Epithelial cell of prostate (primary cell): ENCODE results near the gene FSTL4.

ENCODE experiments used
- DNase-seq: peaks from one replicate; pipeline ENCODE4 v3.0.0-alpha.2; 2011; ENCODE audit warnings: low read depth, low spot score
- H3K27ac ChIP-seq: fragments of 450-650 bp; 2 replicates; pipeline ENCODE4 v1.5.1; 2017; ENCODE audit warnings: mild to moderate bottlenecking

The FSTL4 gene

GRCh38 chr5:133611357-133612248 lies 738 bp downstream of the FSTL4 start:
- no peak overlapping the region for H3K27ac ChIP-seq
- DNase-seq: no peak

GRCh38 chr5:133610489-133611356 lies 1.6 kb downstream of the FSTL4 start:
- DNase-seq: no peak
- no peak overlapping the region for H3K27ac ChIP-seq

- H3K27ac ChIP-seq: no peak overlapping the region
- no peak for DNase-seq
Observed at GRCh38 chr5:133607451-133607850, 4.9 kb downstream of the FSTL4 start.

GRCh38 chr5:133606835-133607234 lies 5.5 kb downstream of the FSTL4 start:
- no peak for DNase-seq
- no peak overlapping the region for H3K27ac ChIP-seq

- DNase-seq: no peak
- H3K27ac ChIP-seq: no peak overlapping the region
Observed at GRCh38 chr5:133605323-133605722, 7.0 kb downstream of the FSTL4 start.

GRCh38 chr5:133603711-133604110 lies 8.6 kb downstream of the FSTL4 start:
- no peak overlapping the region for H3K27ac ChIP-seq
- DNase-seq: no peak

- no peak overlapping the region for H3K27ac ChIP-seq
- no peak for DNase-seq
Observed at GRCh38 chr5:133602835-133603380, 9.4 kb downstream of the FSTL4 start.

- H3K27ac ChIP-seq: no peak overlapping the region
- DNase-seq: no peak
Observed at GRCh38 chr5:133599600-133599999, 12.7 kb downstream of the FSTL4 start.

- no peak for DNase-seq
Observed at GRCh38 chr5:133599044-133599443, 13.3 kb downstream of the FSTL4 start.

GRCh38 chr5:133596049-133596448 lies 16.3 kb downstream of the FSTL4 start:
- H3K27ac ChIP-seq: no peak overlapping the region
- DNase-seq: no peak

More at GRCh38 chr5:133599044-133599443, 13.3 kb downstream of the FSTL4 start:
- H3K27ac ChIP-seq: no peak overlapping the region

GRCh38 chr5:133595465-133595864 lies 16.9 kb downstream of the FSTL4 start:
- no peak for DNase-seq
- H3K27ac ChIP-seq: no peak overlapping the region

- H3K27ac ChIP-seq: no peak overlapping the region
- DNase-seq: no peak
Observed at GRCh38 chr5:133589286-133589685, 23.1 kb downstream of the FSTL4 start.

- DNase-seq: no peak
- H3K27ac ChIP-seq: no peak overlapping the region
Observed at GRCh38 chr5:133582971-133583370, 29.4 kb downstream of the FSTL4 start.

- no peak overlapping the region for H3K27ac ChIP-seq
- no peak for DNase-seq
Observed at GRCh38 chr5:133581918-133582317, 30.4 kb downstream of the FSTL4 start.

- DNase-seq: no peak
Observed at GRCh38 chr5:133581348-133581747, 31.0 kb downstream of the FSTL4 start.

GRCh38 chr5:133580618-133581017 lies 31.7 kb downstream of the FSTL4 start:
- no peak overlapping the region for H3K27ac ChIP-seq
- DNase-seq: no peak

More at GRCh38 chr5:133581348-133581747, 31.0 kb downstream of the FSTL4 start:
- no peak overlapping the region for H3K27ac ChIP-seq

GRCh38 chr5:133579766-133580165 lies 32.6 kb downstream of the FSTL4 start:
- no peak for DNase-seq
- H3K27ac ChIP-seq: no peak overlapping the region

GRCh38 chr5:133569347-133569746 lies 43.0 kb downstream of the FSTL4 start:
- DNase-seq: no peak
- no peak overlapping the region for H3K27ac ChIP-seq

GRCh38 chr5:133565993-133566392 lies 46.3 kb downstream of the FSTL4 start:
- no peak for DNase-seq
- no peak overlapping the region for H3K27ac ChIP-seq

- H3K27ac ChIP-seq: no peak overlapping the region
- DNase-seq: no peak
Observed at GRCh38 chr5:133564921-133565565, 47.3 kb downstream of the FSTL4 start.
